ENCODE measurements around the gene PXYLP1. TPM values are rescaled to one million over a fixed set of nuclear protein-coding genes. Genes with fewer than 3 reads are reported as not detected.

PXYLP1 gene
- total RNA-seq, 1 donor from 2014 or later, result 37.6 TPM

- H3K4me1 Mint-ChIP-seq (ENCODE audit: low read depth), result no peaks in the 10 kb centered on the region
These were observed 44.8 kb downstream of the PXYLP1 start for GRCh38 chr3:141276398-141276797.

GRCh38 chr3:141277451-141277850, 45.8 kb downstream of the PXYLP1 start:
- Mint-ChIP-seq H3K9me3 (ENCODE audit: low read depth) (no peaks in the 10 kb centered on the region), H3K27me3 (no peaks in the 10 kb centered on the region), H3K4me3 (ENCODE audit: low read depth) (no peak overlapping the region), H3K4me1 (ENCODE audit: low read depth) (no peaks in the 10 kb centered on the region), H3K36me3 (ENCODE audit: insufficient read depth) (peaks cover 8% of the 10 kb centered on the region), H3K27ac (no peak overlapping the region)
- TF ChIP-seq CTCF (IDR thresholded peaks at IDR 0.05; ENCODE audit: unreplicated experiment), result no peak
- DNase-seq (ENCODE audit: low spot score, unreplicated experiment), result no peak

More at GRCh38 chr3:141276398-141276797, 44.8 kb downstream of the PXYLP1 start:
- Mint-ChIP-seq H3K27me3 (no peaks in the 10 kb centered on the region), H3K27ac (no peak overlapping the region), H3K9me3 (ENCODE audit: low read depth) (no peaks in the 10 kb centered on the region), H3K4me3 (ENCODE audit: low read depth) (no peak overlapping the region), H3K36me3 (ENCODE audit: insufficient read depth) (peaks cover 8% of the 10 kb centered on the region)
- no peak for DNase-seq (ENCODE audit: low spot score, unreplicated experiment)
- TF ChIP-seq CTCF (IDR thresholded peaks at IDR 0.05; ENCODE audit: unreplicated experiment), result no peak

- TF ChIP-seq CTCF (IDR thresholded peaks at IDR 0.05; ENCODE audit: unreplicated experiment), result no peak
- H3K36me3 Mint-ChIP-seq (ENCODE audit: insufficient read depth), result peaks cover 10% of the 10 kb centered on the region
- no peak overlapping the region for H3K4me3 Mint-ChIP-seq (ENCODE audit: low read depth)
- H3K9me3 Mint-ChIP-seq (ENCODE audit: low read depth), result no peaks in the 10 kb centered on the region
- H3K4me1 Mint-ChIP-seq (ENCODE audit: low read depth), result no peaks in the 10 kb centered on the region
- DNase-seq (ENCODE audit: low spot score, unreplicated experiment), result no peak
- no peak overlapping the region for H3K27ac Mint-ChIP-seq
- H3K27me3 Mint-ChIP-seq, result no peaks in the 10 kb centered on the region
These were observed 46.8 kb downstream of the PXYLP1 start for GRCh38 chr3:141278196-141279076.

GRCh38 chr3:141279077-141279967, 47.7 kb downstream of the PXYLP1 start:
- TF ChIP-seq CTCF (IDR thresholded peaks at IDR 0.05; ENCODE audit: unreplicated experiment), result peak; percentile 62
- Mint-ChIP-seq H3K27ac (no peak overlapping the region), H3K9me3 (ENCODE audit: low read depth) (no peaks in the 10 kb centered on the region), H3K4me3 (ENCODE audit: low read depth) (no peak overlapping the region), H3K4me1 (ENCODE audit: low read depth) (no peaks in the 10 kb centered on the region), H3K27me3 (no peaks in the 10 kb centered on the region), H3K36me3 (ENCODE audit: insufficient read depth) (peaks cover 10% of the 10 kb centered on the region)
- no peak for DNase-seq (ENCODE audit: low spot score, unreplicated experiment)

GRCh38 chr3:141280086-141280485, 48.5 kb downstream of the PXYLP1 start:
- no peak overlapping the region for H3K27ac Mint-ChIP-seq
- no peak for TF ChIP-seq CTCF (IDR thresholded peaks at IDR 0.05; ENCODE audit: unreplicated experiment)
- H3K9me3 Mint-ChIP-seq (ENCODE audit: low read depth), result no peaks in the 10 kb centered on the region
- no peaks in the 10 kb centered on the region for H3K4me1 Mint-ChIP-seq (ENCODE audit: low read depth)
- H3K4me3 Mint-ChIP-seq (ENCODE audit: low read depth), result no peak overlapping the region
- H3K27me3 Mint-ChIP-seq, result no peaks in the 10 kb centered on the region
- no peak for DNase-seq (ENCODE audit: low spot score, unreplicated experiment)
- peaks cover 9% of the 10 kb centered on the region for H3K36me3 Mint-ChIP-seq (ENCODE audit: insufficient read depth)

All from progenitor cell of endocrine pancreas (in vitro differentiated cells).